Breast epithelium (tissue), 3 donors: ENCODE measurements around the gene NUDT19.

Source experiments
- POLR2A ChIP-seq: fragments of 450-650 bp; IDR thresholded peaks from one replicate; pipeline ENCODE4 v1.6.1; 2016; ENCODE audit warnings: antibody characterized with exemption, mild to moderate bottlenecking, moderate library complexity
- POLR2AphosphoS5 ChIP-seq, 3 donors: sonication (generic); formaldehyde crosslinking; IDR thresholded peaks; one replicate each; pipeline ENCODE4 v1.6.1; 2017; ENCODE audit warnings: antibody characterized with exemption in 3 of 3
- TF ChIP-seq, protein P1 (sequence below), 3 donors: fragments of 450-650 bp; IDR thresholded peaks; one replicate each; pipeline ENCODE4 v1.5.1; 2016 to 2017; ENCODE audit warnings: antibody characterized with exemption in 3 of 3, mild to moderate bottlenecking in 3 of 3, moderate library complexity in 3 of 3

GRCh38 chr19:32691291-32691951 lies at the start of gene NUDT19:
- TF ChIP-seq, protein P1, sequence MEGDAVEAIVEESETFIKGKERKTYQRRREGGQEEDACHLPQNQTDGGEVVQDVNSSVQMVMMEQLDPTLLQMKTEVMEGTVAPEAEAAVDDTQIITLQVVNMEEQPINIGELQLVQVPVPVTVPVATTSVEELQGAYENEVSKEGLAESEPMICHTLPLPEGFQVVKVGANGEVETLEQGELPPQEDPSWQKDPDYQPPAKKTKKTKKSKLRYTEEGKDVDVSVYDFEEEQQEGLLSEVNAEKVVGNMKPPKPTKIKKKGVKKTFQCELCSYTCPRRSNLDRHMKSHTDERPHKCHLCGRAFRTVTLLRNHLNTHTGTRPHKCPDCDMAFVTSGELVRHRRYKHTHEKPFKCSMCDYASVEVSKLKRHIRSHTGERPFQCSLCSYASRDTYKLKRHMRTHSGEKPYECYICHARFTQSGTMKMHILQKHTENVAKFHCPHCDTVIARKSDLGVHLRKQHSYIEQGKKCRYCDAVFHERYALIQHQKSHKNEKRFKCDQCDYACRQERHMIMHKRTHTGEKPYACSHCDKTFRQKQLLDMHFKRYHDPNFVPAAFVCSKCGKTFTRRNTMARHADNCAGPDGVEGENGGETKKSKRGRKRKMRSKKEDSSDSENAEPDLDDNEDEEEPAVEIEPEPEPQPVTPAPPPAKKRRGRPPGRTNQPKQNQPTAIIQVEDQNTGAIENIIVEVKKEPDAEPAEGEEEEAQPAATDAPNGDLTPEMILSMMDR (IDR thresholded peaks at IDR 0.05) = no peak
- TF ChIP-seq POLR2A (no peak), POLR2AphosphoS5 (IDR thresholded peaks at IDR 0.05) (peak in 1 of 3 donors; percentile 11)
